Occipital lobe (tissue), 2 donors: ENCODE results near the gene BHLHE23. TPM values are rescaled to one million over a fixed set of nuclear protein-coding genes. Genes with fewer than 3 reads are reported as not detected.
"Not testable (repeated sequence)": the region's sequence is repeated elsewhere in the genome, so short reads cannot be mapped to it uniquely, and the experiment has no call there.

Experiments used
- DNase-seq: peaks from one replicate; lab custom pipeline; 2025; lab: John Stamatoyannopoulos, UW
- total RNA-seq: library from RNA; depleted of rRNA; stranded (reverse); fragments of >200 nt; gene quantifications from one replicate; pipeline ENCODE4 v1.2.3, GENCODE V29; 2014

Gene BHLHE23
- total RNA-seq, 1 donor from 2014 or later: not detected

DNA sequence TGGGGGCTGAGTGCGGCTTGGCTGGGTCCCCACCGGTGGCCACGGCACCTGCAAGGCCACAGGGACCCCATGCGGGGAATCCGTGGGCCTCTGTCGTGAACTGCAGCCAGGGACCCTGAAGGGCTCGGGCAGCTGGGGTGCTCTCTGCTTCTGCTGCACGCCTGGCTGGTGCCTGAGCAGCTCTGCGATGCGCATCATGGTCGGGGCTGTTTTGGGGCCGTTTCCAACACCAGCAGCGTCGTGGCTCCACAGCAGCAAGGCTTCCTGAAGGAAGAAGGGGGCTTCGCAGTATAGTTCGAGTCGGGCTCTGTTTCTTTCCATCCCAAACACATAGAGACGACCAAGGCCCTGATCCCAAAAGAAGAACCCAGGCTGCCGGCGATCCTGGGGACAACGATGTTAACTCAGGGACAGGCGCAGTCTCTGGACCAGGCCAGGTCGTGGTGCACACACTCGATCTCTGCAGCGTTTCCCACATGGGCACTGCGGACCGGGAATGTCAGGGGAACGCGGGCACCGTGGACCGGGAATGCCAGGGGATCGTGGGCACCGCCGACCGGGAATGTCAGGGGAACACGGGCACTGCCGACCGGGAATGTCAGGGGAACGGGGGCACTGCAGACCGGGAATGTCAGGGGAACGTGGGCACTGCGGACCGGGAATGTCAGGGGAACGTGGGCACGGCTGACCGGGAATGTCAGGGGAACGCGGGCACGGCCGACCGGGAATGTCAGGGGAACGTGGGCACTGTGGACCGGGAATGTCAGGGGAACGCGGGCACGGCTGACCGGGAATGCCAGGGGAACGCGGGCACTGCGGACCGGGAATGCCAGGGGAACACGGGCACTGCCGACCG lies 36.8 kb upstream of the BHLHE23 start:
- no peak for DNase-seq

DNA sequence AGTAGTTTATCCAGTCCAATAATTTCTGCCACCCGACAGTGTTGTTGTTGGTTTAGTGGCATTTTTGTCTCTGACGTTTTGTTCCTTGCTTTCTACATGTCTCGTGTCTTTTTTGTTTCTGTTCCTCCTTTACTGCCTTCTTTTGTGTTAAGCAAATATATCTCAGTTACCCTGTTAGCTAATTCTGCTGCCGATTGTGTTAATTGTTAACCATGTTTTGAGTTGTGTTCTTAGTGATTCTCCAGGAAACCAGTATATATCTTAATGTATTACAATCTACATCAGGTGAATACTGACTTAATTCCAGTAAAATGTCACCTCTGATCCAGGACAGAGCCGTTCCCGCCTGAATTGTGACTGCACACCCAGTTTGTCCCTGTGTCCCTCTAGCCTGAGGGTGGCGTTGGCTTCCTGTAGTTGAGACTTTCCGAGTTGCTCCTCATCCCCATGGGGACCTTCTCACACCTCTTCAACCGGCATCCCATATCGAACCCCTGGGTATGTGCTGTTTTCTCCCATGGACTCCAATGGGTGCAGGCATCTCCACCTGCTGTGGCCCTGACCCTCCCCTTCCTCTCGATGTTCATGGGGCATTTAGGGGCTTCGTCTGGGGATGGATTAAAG lies 35.8 kb upstream of the BHLHE23 start:
- no peak for DNase-seq

DNA sequence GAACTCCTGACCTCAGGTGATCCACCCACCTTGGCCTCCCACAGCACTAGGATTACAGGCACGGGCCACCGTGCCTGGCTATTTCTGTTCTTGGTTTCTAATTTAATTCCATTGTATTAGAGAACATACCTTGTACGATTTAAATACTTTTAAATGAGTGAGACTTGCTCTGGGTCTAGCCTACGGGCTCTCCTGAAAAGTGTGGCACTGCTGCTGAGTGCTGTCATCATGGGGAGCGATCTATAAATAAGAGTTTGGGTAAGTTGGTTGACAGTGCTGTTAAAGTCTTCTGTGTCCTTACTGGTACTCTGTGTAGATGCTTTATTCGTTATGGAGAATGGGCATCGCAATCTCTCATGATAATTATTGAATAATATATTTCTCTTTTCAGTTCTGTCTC lies 35.0 kb upstream of the BHLHE23 start:
- DNase-seq: no peak

DNA sequence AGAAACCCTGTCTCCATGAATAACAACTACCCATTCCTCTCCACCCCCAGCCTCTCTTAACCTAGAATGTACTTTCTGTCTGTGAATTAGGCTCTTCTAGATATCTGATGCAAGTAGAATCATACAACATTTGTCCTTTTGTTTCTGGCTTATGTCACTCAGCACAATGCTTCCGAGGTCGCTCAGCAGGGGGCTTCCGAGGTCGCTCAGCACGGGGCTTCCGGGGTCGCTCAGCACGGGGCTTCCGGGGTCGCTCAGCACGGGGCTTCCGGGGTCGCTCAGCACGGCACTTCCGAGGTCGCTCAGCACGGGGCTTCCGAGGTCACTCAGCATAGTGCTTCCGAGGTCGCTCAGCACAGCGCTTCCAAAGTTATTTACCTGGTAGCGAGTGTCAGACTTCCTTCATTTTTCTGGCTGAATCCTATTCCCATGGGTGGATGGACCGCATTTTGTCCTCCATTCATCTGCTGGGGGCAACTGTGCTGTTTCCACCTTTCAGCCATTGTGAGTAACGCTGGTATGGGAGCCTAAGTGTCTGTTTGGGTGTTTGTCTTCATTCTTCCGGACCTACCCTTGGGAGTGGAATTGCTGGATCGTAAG lies 31.0 kb upstream of the BHLHE23 start:
- DNase-seq: no peak

DNA sequence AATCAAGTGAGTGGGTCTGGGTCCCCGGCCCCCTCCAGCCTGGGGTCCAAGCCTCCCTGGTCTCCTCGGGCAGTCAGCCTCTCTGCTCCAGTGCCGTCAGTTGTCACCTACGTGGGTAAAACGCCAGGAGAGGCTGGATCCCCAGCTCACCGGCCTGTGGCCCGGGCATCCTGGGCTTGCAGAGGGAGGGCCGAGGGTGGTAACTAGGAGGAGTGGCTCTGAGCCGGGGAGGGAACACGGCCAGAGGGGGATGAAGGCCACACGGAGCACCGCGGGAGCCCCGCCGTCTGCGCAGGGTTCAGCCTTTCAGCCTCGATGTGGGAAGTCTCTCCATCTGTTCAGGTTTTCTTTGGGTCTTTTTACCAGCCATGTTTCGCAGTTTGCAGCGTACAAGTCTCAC lies 29.5 kb upstream of the BHLHE23 start:
- no peak for DNase-seq

DNA sequence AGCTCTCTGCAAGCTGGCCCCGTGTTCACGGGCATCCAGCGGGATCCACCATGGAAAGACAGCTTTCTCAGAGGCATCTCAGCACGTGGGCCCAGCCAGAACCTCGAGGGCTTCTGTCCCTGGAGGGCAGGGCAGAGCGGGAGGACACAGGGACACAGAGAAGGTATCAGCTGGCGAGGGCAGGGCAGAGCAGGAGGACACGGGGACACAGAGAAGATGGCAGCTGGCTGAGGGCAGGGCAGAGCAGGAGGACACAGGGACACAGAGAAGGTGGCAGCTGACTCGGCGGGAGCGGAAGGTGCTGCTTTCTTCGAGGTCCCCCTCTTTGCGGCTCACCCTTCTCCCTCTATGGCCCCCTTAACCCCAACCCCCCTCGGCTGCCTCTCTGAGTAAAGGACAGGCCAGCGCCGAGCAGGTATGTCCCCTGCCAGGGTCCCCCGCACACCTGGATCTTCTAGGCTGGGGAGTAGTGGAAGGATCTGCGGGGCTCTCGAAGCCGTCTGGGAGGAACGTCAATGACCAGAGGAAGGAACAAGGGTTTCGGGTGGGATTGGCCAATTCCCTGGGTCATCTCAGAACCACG lies 28.9 kb upstream of the BHLHE23 start:
- DNase-seq: no peak

DNA sequence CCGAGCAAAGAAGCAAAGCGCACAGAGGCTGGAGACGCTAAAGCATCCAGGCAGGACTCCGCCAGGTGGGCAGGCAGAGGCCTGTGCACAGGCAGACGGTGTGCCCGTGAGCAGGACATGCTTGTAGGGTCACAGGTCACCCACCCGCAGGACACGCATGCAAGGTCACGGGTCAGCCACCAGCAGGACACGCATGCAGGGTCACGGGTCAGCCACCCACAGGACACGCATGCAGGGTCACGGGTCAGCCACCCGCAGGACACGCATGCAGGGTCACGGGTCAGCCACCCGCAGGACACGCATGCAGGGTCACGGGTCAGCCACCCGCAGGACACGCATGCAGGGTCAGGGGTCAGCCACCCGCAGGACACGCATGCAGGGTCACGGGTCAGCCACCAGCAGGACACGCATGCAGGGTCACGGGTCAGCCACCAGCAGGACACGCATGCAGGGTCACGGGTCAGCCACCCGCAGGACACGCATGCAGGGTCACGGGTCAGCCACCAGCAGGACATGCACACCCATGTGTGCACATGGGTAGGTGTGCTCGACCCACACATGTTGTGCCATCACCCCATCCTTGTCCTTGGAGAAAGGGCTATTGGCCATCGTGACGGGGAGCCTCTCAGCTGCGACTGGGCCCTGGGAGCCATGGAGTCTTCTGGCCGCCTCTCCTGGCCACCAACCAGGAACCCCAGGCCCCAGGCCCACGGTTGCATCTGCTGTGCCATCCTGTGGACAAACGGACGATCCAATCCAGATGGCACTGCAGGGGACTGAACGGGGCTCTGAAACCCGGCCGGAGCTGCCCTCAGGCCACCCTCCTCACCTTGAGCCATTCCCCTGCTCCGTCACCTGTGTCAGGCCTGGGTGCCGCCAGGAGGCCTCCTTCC lies 28.2 kb upstream of the BHLHE23 start:
- DNase-seq: not testable (repeated sequence)

DNA sequence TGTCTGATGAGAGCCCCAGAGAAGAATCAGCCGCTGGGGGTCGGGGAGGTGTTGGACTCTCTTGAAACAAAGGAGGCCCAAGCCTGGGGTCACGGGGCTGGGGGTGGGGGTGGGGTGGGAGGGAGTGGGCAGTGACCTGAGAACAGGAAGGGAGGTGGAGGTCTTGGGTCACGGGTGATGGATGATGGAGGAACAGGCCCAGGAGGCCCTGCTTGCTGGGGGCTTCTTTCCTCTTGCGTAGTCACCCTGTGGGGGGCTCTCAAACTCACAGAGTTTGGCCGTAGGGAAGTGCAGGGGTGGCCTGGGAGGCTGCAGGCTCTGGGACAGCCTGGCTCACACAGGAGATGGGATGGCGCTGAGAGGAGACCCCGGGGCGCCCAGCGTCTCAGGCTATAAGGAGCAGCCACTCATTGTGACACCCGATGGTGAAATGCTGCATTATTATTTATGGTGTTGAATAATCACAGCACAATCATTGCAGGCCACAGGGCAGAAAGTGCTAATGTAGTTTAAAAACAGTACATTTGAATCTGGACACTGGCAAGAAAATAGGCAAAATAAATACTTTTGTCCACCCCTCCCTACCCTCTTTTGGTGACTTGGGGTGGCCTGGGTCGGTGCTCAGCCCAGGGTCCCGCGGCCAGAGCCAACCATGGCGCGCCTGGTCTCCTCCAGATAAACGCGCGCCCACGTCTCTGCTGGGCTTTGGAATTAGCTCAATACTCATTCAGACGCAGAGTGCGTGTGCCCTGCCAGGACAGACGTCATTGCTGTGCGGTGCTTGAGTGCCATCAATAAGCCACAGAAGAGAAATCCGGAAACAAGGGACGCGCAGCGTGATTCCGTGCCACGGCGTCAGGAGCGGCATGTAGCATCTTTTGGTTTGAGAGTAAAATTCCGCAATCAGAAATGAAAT lies 27.3 kb upstream of the BHLHE23 start:
- no peak for DNase-seq

DNA sequence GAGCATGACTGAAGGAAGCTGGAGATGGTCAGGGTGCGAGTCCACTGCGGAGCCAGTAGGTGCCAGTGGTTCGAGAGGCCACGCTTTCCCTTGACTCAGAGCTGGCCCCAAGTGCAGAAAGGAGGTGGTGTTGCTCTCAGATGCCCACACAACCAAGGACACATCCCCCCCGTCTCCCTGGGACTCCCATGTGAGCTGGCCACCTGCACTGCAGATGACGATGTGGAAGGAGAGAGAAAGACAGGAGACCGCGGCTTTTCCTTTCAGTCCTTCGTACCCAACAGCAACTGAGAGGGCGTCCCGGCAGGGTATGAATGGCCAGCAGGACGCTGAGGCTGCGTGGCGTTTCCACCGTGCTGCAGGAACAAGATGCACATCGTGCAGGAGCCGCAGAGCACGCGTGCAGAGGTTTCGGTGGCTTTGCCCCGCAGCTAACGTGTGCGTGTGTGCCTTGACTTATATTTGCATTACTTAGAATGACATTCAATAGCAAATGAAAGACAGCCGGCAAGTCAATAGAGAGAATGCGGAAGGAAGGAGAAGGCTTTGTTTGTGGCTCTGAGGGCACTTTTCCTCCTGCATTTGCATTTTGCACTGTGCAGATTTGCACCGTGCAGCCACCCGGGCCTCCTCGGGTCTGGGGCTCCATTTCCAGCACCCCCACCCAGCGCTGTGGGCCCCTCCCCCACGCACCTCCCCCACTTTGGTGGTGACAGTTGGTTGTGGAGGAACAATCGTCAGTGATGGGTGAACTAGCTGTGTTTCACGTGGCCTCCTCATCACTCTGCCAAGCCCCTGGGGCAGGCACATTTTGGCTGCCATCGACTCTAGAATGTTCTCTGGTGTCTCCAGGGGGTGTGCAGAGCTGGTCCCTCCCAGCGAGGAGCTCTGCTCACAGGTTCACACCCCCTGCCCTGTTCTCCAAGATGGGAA lies 26.4 kb upstream of the BHLHE23 start:
- DNase-seq: no peak

DNA sequence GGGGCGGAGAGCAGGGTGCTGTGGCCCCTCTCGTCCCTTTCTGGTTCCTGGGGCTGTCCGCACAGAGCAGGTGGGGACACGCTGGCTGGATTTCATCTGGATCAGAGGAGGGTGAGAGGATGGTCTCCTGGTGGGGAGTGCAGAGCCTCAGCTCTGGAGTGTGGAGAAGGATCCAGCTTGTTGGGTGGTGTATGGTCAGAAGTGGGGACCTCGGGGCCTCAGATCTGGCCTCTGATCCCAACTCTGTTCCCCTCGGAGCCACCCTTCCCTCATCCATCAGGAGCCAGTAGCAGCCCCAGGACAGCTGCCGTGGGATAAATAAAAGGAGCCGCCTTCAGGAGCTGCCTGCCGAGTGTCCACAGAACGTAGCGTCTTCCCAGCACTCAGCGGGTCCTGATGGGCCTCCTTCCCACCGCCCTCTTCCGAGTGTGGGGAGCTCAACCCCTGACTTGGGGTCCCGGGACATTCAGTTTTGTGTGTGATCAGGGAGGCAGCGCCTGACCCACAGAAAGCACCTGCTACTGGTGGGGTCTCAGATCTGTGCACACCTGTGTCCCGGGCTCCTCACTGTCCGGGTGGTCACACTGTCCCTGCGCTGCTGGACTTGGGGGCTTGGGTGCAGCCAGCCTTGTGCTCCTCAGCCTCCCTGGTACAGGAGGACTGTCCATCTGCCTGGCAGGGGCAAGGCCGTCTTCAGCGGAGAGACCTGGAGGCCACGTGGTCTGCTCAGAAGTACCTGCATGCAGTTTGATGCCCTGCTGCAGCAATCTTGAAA lies 25.4 kb upstream of the BHLHE23 start:
- DNase-seq: no peak

DNA sequence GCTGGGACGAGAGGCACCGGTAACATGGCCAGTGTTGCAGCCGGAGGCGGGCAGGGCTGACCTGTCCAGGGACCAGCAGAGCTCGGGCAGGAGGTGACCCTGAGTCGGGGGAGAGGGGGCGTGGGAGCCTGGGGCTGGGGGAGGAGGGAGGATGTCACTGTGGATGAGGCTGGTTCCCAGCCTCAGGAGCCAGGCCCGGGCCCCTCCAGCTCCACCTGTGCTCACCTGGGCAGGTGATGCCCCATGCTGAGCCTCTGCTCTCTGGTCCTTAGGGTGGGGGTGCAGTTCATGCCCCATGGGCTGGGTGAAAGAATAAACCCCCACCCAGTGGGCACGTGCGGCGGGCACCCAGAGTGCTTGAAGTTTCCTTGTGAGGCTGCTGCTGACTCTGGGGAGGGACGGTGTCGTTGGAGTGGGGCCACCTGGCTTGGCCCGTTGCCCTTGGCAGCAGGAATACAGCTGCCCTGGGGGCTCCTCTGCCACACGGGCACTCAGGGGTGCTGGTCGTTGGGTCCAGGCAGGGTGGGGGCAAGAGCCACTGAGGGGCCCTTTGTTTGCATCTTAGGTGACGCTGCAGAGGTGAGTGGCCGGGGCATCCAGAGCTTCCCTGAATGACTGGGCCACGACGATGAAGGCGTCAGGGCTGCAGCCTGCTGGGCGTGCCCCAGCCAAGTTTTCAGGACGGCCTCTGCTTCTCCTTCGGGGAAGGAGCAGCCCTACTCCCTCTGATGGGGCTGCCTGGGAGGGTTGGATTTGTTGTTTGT lies 24.7 kb upstream of the BHLHE23 start:
- no peak for DNase-seq

DNA sequence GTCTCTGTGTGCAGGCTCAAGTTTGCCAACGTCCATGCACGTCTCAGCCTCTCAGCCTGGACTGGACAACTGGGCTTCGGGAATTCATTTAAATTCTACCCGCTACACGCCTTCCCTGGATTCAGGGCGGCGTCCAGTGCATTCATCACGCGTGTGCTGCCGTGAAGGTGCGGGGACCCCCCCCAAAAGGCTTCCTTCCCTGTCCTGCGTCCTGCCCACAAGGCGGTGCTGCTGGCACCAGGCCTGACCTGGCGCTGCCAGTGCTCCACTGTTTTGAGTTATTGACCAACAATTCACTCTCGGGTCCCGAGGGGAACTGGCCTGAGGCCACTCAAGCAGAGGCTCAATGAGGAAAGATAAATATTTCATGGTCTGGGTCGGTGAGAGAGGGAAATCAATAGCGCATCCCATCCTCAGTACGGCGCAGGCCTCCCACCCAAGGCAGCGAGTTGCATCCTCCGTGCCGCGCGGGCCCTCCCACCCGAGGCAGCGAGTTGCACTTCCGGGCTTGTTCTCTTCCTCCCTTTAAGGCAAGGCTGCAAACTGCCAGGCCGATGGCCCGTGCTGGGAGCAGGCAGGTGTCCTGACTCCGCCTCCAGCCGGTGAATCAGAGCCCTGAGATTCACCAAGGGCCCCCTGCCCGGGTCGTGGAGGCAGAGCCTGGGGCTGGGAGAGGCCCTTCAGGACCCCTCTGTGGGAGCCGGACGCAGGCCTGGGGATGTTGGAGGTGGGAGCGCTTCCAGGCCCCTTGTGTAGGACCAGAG lies 22.8 kb upstream of the BHLHE23 start:
- no peak for DNase-seq

DNA sequence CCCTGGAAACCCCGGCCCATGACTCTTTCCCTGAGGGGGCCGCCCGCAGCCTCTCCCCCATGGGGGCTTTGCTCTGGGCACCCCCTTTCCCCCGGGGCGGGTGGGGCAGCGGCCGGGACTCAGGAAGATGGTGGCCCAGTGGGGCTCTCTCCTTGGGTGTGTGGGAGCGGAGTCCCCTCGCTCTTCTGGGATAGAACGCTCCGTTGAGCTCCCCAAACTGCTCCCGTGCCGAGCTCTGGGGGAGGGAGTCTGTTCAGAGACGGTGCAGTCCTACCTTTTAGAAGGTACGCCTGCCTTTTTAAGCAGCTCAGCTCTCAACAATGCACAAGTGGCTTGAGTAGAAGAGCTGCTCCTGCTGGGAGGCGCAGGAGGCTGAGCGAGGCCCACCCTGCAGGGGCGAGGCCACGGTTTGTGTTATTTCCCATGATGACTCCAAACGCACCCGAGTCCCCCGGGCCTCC lies 21.7 kb upstream of the BHLHE23 start:
- DNase-seq: no peak

DNA sequence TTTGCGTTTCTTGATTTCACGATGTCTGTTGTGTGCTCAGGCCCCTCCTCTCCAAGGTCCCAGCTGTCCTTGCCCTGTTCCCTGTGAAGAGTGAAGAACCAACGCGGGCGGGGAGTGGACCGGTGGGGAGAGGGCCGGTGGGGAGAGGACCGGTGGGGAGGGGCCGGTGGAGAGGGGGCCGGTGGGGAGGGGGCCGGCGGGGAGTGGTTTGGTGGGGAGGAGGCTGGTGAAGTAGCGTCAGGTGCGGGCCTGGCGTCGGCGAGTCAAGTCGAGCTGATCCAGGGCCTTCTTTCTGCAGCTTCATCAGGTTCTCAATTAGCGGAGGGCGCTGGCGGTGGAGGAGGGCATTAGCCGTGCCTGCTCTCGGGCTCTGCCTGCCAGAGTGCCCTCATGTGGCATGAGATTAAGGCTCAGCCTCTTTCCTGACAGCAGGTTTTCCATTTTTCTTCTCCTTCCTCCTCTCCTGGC lies 21.2 kb upstream of the BHLHE23 start:
- no peak for DNase-seq

DNA sequence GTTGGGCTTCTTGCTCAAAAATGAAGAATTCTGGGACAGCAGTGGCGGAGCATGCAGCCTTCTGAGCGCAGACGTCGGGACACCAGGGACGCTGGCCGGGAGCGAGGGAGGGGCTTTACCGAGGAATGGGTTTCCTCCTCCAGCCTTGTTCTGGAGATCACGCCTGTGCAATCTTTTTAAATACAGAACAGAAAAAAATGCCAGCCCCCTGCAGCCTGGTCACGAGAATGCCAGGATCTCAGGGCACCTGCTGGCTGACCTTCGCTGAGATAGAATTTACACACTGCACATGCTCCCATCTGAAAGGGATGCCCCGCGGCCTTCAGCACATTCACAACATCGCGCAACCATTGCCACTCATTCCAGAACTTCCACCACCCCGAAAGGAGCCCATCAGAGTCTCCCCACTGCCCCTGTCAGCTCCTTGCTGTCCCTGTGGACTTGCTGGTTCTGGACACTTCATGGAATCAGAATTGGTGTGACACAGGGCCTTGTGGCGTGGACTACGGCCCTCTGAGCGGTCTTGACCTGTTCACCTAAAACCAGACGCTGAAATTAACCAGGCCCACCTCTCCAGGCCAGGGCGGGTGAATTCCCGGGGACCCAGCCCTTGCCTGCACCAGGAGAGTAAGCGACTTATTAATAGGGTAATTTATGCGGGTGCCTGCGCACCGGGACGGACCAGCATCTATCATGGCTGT lies 20.6 kb upstream of the BHLHE23 start:
- no peak for DNase-seq
